Nucleus accumbens (tissue), 56 donors: ENCODE results near the gene MSANTD3.

Source experiments
- DNase-seq, 56 donors: peaks; one replicate each; lab custom pipeline; 2025; lab: John Stamatoyannopoulos, UW

MSANTD3 gene

GRCh38 chr9:100492952-100493351 is 66.0 kb downstream of the MSANTD3 start:
- peak in 6 of 56 donors; percentile 5 to 28 (median 11) for DNase-seq

- DNase-seq, result no peak
Observed at GRCh38 chr9:100498592-100498991, 71.6 kb downstream of the MSANTD3 start.

- no peak for DNase-seq
Observed at GRCh38 chr9:100499460-100499859, 72.5 kb downstream of the MSANTD3 start.

GRCh38 chr9:100499866-100500265 is 72.9 kb downstream of the MSANTD3 start:
- DNase-seq, result no peak
